HepG2 (cell line): Measurements from ENCODE around the gene RSAD1. TPM values are rescaled to one million over a fixed set of nuclear protein-coding genes. Genes with fewer than 3 reads are reported as not detected.
A peak's percentile ranks its signal among the peaks of the same experiment; 100 is the strongest.

Experiments
- RXRA ChIP-seq: sonication (generic); formaldehyde crosslinking; IDR thresholded peaks from 2 replicates; pipeline ENCODE4 v1.5.1; 2020; ENCODE audit warnings: missing genetic modification reagents
- ZNF318 ChIP-seq: sonication (generic); formaldehyde crosslinking; IDR thresholded peaks from 2 replicates; pipeline ENCODE4 v1.4.0; 2020; ENCODE audit warnings: mild to moderate bottlenecking, missing genetic modification reagents
- polyA plus RNA-seq, 8 experiments: library from polyadenylated mRNA; depleted of rRNA in 3 of 8; stranded (reverse) in 7 of 8; unstranded in 1 of 8; fragments of >200 nt; fragmentation: Illumina TruSeq in 4 of 8; extraction: Trizol in 4 of 8; gene quantifications; 2 replicates each; pipeline versions ENCODE4 v1.2.1 to v1.2.3, GENCODE V29; 2011 to 2016; ENCODE audit warnings: low read depth in 4 of 8, missing spikeins in 1 of 8, mixed read lengths in 1 of 8; ENCODE audit not compliant: insufficient read depth in 1 of 8
- total RNA-seq, 5 experiments: library from RNA; depleted of rRNA; stranded (reverse); fragments of >200 nt; fragmentation: Illumina TruSeq; extraction: Trizol; gene quantifications; 2 replicates each; pipeline ENCODE4 v1.2.3, GENCODE V29; 2016; ENCODE audit warnings: low read depth in 1 of 5
- TF ChIP-seq, protein P1 (sequence below): sonication (generic); formaldehyde crosslinking; IDR thresholded peaks from 2 replicates; pipeline ENCODE4 v1.8.1; 2023; ENCODE audit warnings: missing genetic modification reagents, mild to moderate bottlenecking, borderline replicate concordance
- TF ChIP-seq, protein P2 (sequence below): sonication (generic); formaldehyde crosslinking; IDR thresholded peaks from 2 replicates; pipeline ENCODE4 v1.4.0; 2020; ENCODE audit warnings: missing genetic modification reagents, borderline replicate concordance

RSAD1 gene
- total and polyA plus RNA-seq, 2 of the 13 experiments (the other 11 are each of a cell fraction or from before 2014, with no cell fraction given): 22.7 to 27.7 TPM

GRCh38 chr17:50531428-50532025 lies 52.9 kb downstream of the RSAD1 start (continued):
- TF ChIP-seq ZNF318 (CRISPR knock-in tag) (0 out of 2 replicates have a peak, but pooled peaks have one; percentile 30), RXRA (CRISPR knock-in tag) (0 out of 2 replicates have a peak, but pooled peaks have one; percentile 20)
- TF ChIP-seq, protein P1, sequence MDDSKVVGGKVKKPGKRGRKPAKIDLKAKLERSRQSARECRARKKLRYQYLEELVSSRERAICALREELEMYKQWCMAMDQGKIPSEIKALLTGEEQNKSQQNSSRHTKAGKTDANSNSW (CRISPR knock-in tag): no peak
- TF ChIP-seq, protein P2, sequence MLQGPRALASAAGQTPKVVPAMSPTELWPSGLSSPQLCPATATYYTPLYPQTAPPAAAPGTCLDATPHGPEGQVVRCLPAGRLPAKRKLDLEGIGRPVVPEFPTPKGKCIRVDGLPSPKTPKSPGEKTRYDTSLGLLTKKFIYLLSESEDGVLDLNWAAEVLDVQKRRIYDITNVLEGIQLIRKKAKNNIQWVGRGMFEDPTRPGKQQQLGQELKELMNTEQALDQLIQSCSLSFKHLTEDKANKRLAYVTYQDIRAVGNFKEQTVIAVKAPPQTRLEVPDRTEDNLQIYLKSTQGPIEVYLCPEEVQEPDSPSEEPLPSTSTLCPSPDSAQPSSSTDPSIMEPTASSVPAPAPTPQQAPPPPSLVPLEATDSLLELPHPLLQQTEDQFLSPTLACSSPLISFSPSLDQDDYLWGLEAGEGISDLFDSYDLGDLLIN: no peak
